GM12878 (cell line): ENCODE measurements around the gene LSR. TPM values are rescaled to one million over a fixed set of nuclear protein-coding genes. Genes with fewer than 3 reads are reported as not detected.

Experiments
- ATAC-seq: fragments of 200-7000 bp; cut with Tn5 transposase; 3 replicates; pipeline ENCODE4 v1.9.1; 2020; ENCODE audit warnings: mild to moderate bottlenecking, moderate library complexity
- BruUV-seq: library from RNA; stranded (reverse); fragments of 400-500 nt; replicated peaks from 2 replicates; lab custom pipeline; 2021; lab: Mats Ljungman, UMichigan
- CTCF ChIA-PET: fragments of 300-600 bp; sonication (Branson Sonifier 250); formaldehyde crosslinking; extraction: SDS; loops from one replicate; lab custom pipeline; 2021; ENCODE audit warnings: inconsistent platforms; lab: Yijun Ruan, JAX
- POLR2A ChIA-PET: fragments of 350-600 bp; formaldehyde crosslinking; extraction: SDS; loops from one replicate; lab custom pipeline; 2021; ENCODE audit warnings: inconsistent platforms; lab: Charles Lee
- RAD21 ChIA-PET: fragments of 300-600 bp; sonication (Branson Sonifier 250); formaldehyde crosslinking; loops from one replicate; lab custom pipeline; 2023; ENCODE audit warnings: antibody characterized with exemption; ENCODE audit not compliant: unreplicated experiment; lab: Charles Lee
- SMC1A ChIA-PET: fragments of 300-600 bp; sonication (Branson Sonifier 250); formaldehyde crosslinking; loops from one replicate; lab custom pipeline; 2023; ENCODE audit not compliant: unreplicated experiment, uncharacterized antibody; lab: Charles Lee
- DNase-seq: peaks from one replicate; pipeline ENCODE4 v3.0.0-alpha.2; 2011; ENCODE audit warnings: low read depth, low spot score
- FAIRE-seq: peaks from 3 replicates; lab custom pipeline; 2011; peaks lifted over from hg19 to GRCh38; lab: Jason Lieb, UNC
- H2AFZ ChIP-seq: 2 replicates; pipeline ENCODE4 v1.6.0; 2011; ENCODE audit warnings: low read depth, low read length, control low read depth; ENCODE audit not compliant: control insufficient read depth
- H3K27ac ChIP-seq: 2 replicates; pipeline ENCODE4 v1.5.1; 2011; ENCODE audit warnings: control low read depth; ENCODE audit not compliant: control insufficient read depth, insufficient read depth
- H3K27me3 ChIP-seq, 2 experiments: replicated peaks in 1 of 2; 2 replicates each; pipeline versions ENCODE4 v1.6.0 to v1.6.1; 2011; ENCODE audit warnings: low read length in 1 of 2; ENCODE audit not compliant: control insufficient read depth in 2 of 2, insufficient read depth in 2 of 2
- H3K36me3 ChIP-seq, 2 experiments: 2 replicates each; pipeline ENCODE4 v1.5.1; 2011; ENCODE audit warnings: low read length in 1 of 2; ENCODE audit not compliant: control insufficient read depth in 2 of 2, insufficient read depth in 2 of 2
- H3K4me1 ChIP-seq: 2 replicates; pipeline ENCODE4 v1.6.1; 2011; ENCODE audit warnings: mild to moderate bottlenecking, low read length, moderate library complexity, mixed read lengths; ENCODE audit not compliant: control insufficient read depth, insufficient read depth
- H3K4me2 ChIP-seq: 2 replicates; pipeline ENCODE4 v1.6.0; 2011; ENCODE audit warnings: control low read depth; ENCODE audit not compliant: control insufficient read depth, insufficient read depth
- H3K4me3 ChIP-seq: fragments of 200-600 bp; sonication (generic); 2 replicates; pipeline ENCODE4 v1.5.1; 2016
- H3K79me2 ChIP-seq: 2 replicates; pipeline ENCODE4 v1.6.0; 2011; ENCODE audit warnings: low read length; ENCODE audit not compliant: control insufficient read depth, insufficient read depth
- H3K9ac ChIP-seq: 2 replicates; pipeline ENCODE4 v1.8.0; 2011; ENCODE audit warnings: low read length, control low read depth, mixed read lengths; ENCODE audit not compliant: control insufficient read depth, insufficient read depth
- H3K9me3 ChIP-seq: replicated peaks from 3 replicates; pipeline ENCODE4 v1.5.1; 2011; ENCODE audit warnings: mild to moderate bottlenecking, low read length; ENCODE audit not compliant: control insufficient read depth, insufficient read depth
- H4K20me1 ChIP-seq: 2 replicates; pipeline ENCODE4 v1.6.0; 2011; ENCODE audit not compliant: control insufficient read depth, insufficient read depth
- CBX3 ChIP-seq: fragments of 200-600 bp; sonication (generic); IDR thresholded peaks from 2 replicates; pipeline ENCODE4 v1.6.1; 2016; ENCODE audit warnings: low read depth, borderline replicate concordance
- CHD4 ChIP-seq: fragments of 200-600 bp; sonication (generic); IDR thresholded peaks from 2 replicates; pipeline ENCODE4 v1.6.1; 2016; ENCODE audit warnings: mild to moderate bottlenecking
- EZH2 ChIP-seq: IDR thresholded peaks from 2 replicates; pipeline ENCODE4 v1.6.1; 2012; ENCODE audit warnings: low read depth, mild to moderate bottlenecking, control low read depth, inconsistent platforms, low read length, borderline replicate concordance; ENCODE audit not compliant: control insufficient read depth
- GABPA ChIP-seq: IDR thresholded peaks from 2 replicates; pipeline ENCODE4 v1.6.1; 2014; ENCODE audit warnings: antibody characterized with exemption, low read depth, mild to moderate bottlenecking, inconsistent platforms
- IRF4 ChIP-seq: IDR thresholded peaks from 2 replicates; pipeline ENCODE4 v1.6.1; 2011; ENCODE audit warnings: low read depth, low read length
- KAT2A ChIP-seq: conservative IDR thresholded peaks from 2 replicates; pipeline ENCODE4 v1.6.1; 2011; ENCODE audit warnings: low read depth, low read length; ENCODE audit not compliant: control insufficient read depth
- SIX5 ChIP-seq: IDR thresholded peaks from 2 replicates; pipeline ENCODE4 v1.6.1; 2011; ENCODE audit warnings: mild to moderate bottlenecking, low read depth, low read length, moderate library complexity; ENCODE audit not compliant: severe bottlenecking
- SMAD5 ChIP-seq: IDR thresholded peaks from 2 replicates; pipeline ENCODE4 v1.6.1; 2016; ENCODE audit warnings: antibody characterized with exemption, low read depth
- STAT1 ChIP-seq: fragments of 450-650 bp; conservative IDR thresholded peaks from 2 replicates; pipeline ENCODE4 v1.6.1; 2014; ENCODE audit warnings: antibody characterized with exemption, mild to moderate bottlenecking
- TCF3 ChIP-seq: IDR thresholded peaks from 2 replicates; pipeline ENCODE4 v1.6.1; 2012; ENCODE audit warnings: low read depth, mild to moderate bottlenecking, low read length, borderline replicate concordance; ENCODE audit not compliant: insufficient read depth
- ZSCAN29 ChIP-seq: fragments of 450-650 bp; IDR thresholded peaks from 2 replicates; pipeline ENCODE4 v1.6.1; 2017; ENCODE audit warnings: mild to moderate bottlenecking, moderate library complexity
- WGBS: methylation state at CpG from one replicate; pipeline ENCODE4 v1.1.6; 2016; ENCODE audit warnings: low lambda C conversion rate; ENCODE audit not compliant: insufficient replicate concordance, insufficient coverage; ENCODE audit errors: missing lambda C conversion rate; 5-methylcytosine and 5-hydroxymethylcytosine counted together
- in situ Hi-C: fragments of 300-500 bp; cut with MboI; formaldehyde crosslinking; loops from 9 replicates; pipeline ENCODE4 v1.14.3; 2018; ENCODE audit warnings: mixed read lengths
- intact Hi-C: fragments of 100-400 bp; cut with micrococcal nuclease; formaldehyde crosslinking; loops from one replicate; pipeline ENCODE4 v1.14.2; 2022; ENCODE audit not compliant: unreplicated experiment
- polyA plus RNA-seq, 11 experiments: library from polyadenylated mRNA; depleted of rRNA in 4 of 11; unstranded in 6 of 11; stranded (reverse) in 5 of 11; fragments of >200 nt; fragmentation: Nextera tagmentation in 4 of 11; fragmentation: Illumina TruSeq in 1 of 11; extraction: Ambion mirVana in 4 of 11; extraction: Trizol in 1 of 11; gene quantifications; 1 replicate in 1 of 11; 2 replicates in 10 of 11; pipeline versions ENCODE4 v1.2.1 to v1.2.3, GENCODE V29; 2011 to 2016; ENCODE audit warnings: inconsistent platforms in 2 of 11, missing spikeins in 2 of 11, low read depth in 1 of 11
- total RNA-seq, 4 experiments: library from RNA; depleted of rRNA in 3 of 4; stranded (reverse); fragments of >200 nt in 3 of 4; fragmentation: Illumina TruSeq in 1 of 4; extraction: Trizol in 1 of 4; gene quantifications; 2 replicates each; pipeline versions ENCODE4 v1.2.1 to v1.2.3, GENCODE V29; 2013 to 2021
- TF ChIP-seq, protein P1 (sequence below): IDR thresholded peaks from 2 replicates; pipeline ENCODE4 v1.6.1; 2012; ENCODE audit warnings: low read depth, low read length, improper control_type of control experiment

Gene LSR
- total and polyA plus RNA-seq, 10 of the 15 experiments (the other 5 are each of a cell fraction or from before 2014, with no cell fraction given) = 0.26 to 53.9 (median 26.3) TPM

- RAD21 ChIA-PET = interaction anchor here (0.6 to 1.7 kb wide), 3 partner anchors 18 to 379 kb away, joined by 3 to 5 read pairs (median 3); no protein-coding TSS in a partner anchor
- no peak overlapping the region for H3K4me2 ChIP-seq
- in situ Hi-C loops = no loop called here
- H3K36me3 ChIP-seq = no peaks in the 10 kb centered on the region; a peak in 1 of 4 replicates
- no peaks in the 10 kb centered on the region for H3K27me3 ChIP-seq
- no peak for DNase-seq
- SMC1A ChIA-PET = interaction anchor here (1.1 to 2.3 kb wide), 3 partner anchors 9 to 57 kb away, joined by 6 to 10 read pairs (median 9); no protein-coding TSS in a partner anchor
- CTCF ChIA-PET = interaction anchor here (0.7 to 1.3 kb wide), 2 partner anchors 62 to 149 kb away, joined by 4 to 5 read pairs; no protein-coding TSS in a partner anchor
- POLR2A ChIA-PET = interaction anchor here (0.7 to 1.2 kb wide), 3 partner anchors 40 to 195 kb away, joined by 3 to 4 read pairs (median 3); no protein-coding TSS in a partner anchor
- no peak overlapping the region for H3K9ac ChIP-seq
- no TSS peak for BruUV-seq
- WGBS = 70% methylated on average over 5 of the region's 7 CpGs
- no peaks in the 10 kb centered on the region for H3K9me3 ChIP-seq
- H3K79me2 ChIP-seq = no peaks in the 10 kb centered on the region
- FAIRE-seq = no peak
- H4K20me1 ChIP-seq = no peaks in the 10 kb centered on the region
- TF ChIP-seq, protein P1, sequence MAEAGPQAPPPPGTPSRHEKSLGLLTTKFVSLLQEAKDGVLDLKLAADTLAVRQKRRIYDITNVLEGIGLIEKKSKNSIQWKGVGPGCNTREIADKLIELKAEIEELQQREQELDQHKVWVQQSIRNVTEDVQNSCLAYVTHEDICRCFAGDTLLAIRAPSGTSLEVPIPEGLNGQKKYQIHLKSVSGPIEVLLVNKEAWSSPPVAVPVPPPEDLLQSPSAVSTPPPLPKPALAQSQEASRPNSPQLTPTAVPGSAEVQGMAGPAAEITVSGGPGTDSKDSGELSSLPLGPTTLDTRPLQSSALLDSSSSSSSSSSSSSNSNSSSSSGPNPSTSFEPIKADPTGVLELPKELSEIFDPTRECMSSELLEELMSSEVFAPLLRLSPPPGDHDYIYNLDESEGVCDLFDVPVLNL = no peak
- no peak for TF ChIP-seq SMAD5
- TF ChIP-seq STAT1 = no peak
- TF ChIP-seq GABPA = no peak
- TF ChIP-seq CHD4 = no peak
- TF ChIP-seq CBX3 = no peak
- no peak for TF ChIP-seq IRF4
- TF ChIP-seq EZH2 = no peak
- TF ChIP-seq KAT2A = no peak
- no peak for TF ChIP-seq TCF3
- no peak for TF ChIP-seq ZSCAN29
- no peak for TF ChIP-seq SIX5
- TF ChIP-seq, all 136 proteins: peak for 0
- ATAC-seq = no peak
- Histone ChIP-seq H3K4me3 (no peak overlapping the region), H2AFZ (no peak overlapping the region), H3K4me1 (peaks cover under 1% of the 10 kb centered on the region; the same call in 1 of the 2 replicates), H3K27ac (no peak overlapping the region)
- intact Hi-C loops = no loop called here
These were observed 64.8 kb downstream of the LSR start for GRCh38 chr19:35313587-35313986.
